GM18867 (cell line): ENCODE measurements around the gene SLC43A1.
"Not testable (repeated sequence)": the region's sequence is repeated elsewhere in the genome, so short reads cannot be mapped to it uniquely, and the experiment has no call there.

Experiments used
- ATAC-seq: cut with Tn5 transposase; IDR thresholded peaks from one replicate; pipeline ENCODE4 v1.9.1; 2021; ENCODE audit warnings: mild to moderate bottlenecking, moderate library complexity; ENCODE audit not compliant: unreplicated experiment

The SLC43A1 gene

GRCh38 chr11:57515332-57516060 is at the start of gene SLC43A1:
Gene SLC43A1, minus strand, starts transcription at chr11:57515702. Its CDS starts 1,591 bp downstream, at chr11:57514111.
- peak; percentile 49 for ATAC-seq

GRCh38 chr11:57562596-57562995 is 47.1 kb upstream of the SLC43A1 start:
- ATAC-seq: no peak

- ATAC-seq: no peak
Observed at GRCh38 chr11:57560146-57560545, 44.6 kb upstream of the SLC43A1 start.

GRCh38 chr11:57556041-57556440 is 40.5 kb upstream of the SLC43A1 start:
- no peak for ATAC-seq

- no peak for ATAC-seq
Observed at GRCh38 chr11:57555393-57555792, 39.9 kb upstream of the SLC43A1 start.

- ATAC-seq: no peak
Observed at GRCh38 chr11:57552479-57552878, 37.0 kb upstream of the SLC43A1 start.

GRCh38 chr11:57551941-57552340 is 36.4 kb upstream of the SLC43A1 start:
- ATAC-seq: no peak

- ATAC-seq: no peak
Observed at GRCh38 chr11:57549983-57550382, 34.5 kb upstream of the SLC43A1 start.

- ATAC-seq: peak; percentile 82
Observed at GRCh38 chr11:57547854-57548377, 32.4 kb upstream of the SLC43A1 start.

- ATAC-seq: peak; percentile 54
Observed at GRCh38 chr11:57546869-57547475, 31.5 kb upstream of the SLC43A1 start.

- ATAC-seq: no peak
Observed at GRCh38 chr11:57546451-57546850, 30.9 kb upstream of the SLC43A1 start.

GRCh38 chr11:57545883-57546282 is 30.4 kb upstream of the SLC43A1 start:
- no peak for ATAC-seq

- no peak for ATAC-seq
Observed at GRCh38 chr11:57544566-57544965, 29.1 kb upstream of the SLC43A1 start.

- ATAC-seq: no peak
Observed at GRCh38 chr11:57543593-57543992, 28.1 kb upstream of the SLC43A1 start.

- no peak for ATAC-seq
Observed at GRCh38 chr11:57542582-57542981, 27.1 kb upstream of the SLC43A1 start.

GRCh38 chr11:57541169-57541568 is 25.7 kb upstream of the SLC43A1 start:
- ATAC-seq: no peak

- no peak for ATAC-seq
Observed at GRCh38 chr11:57539342-57539741, 23.8 kb upstream of the SLC43A1 start.

- ATAC-seq: no peak
Observed at GRCh38 chr11:57536947-57537619, 21.6 kb upstream of the SLC43A1 start, which contains the start of gene SMTNL1. Gene SMTNL1, plus strand, starts transcription at chr11:57537595. Its CDS starts 5,048 bp downstream, at chr11:57542643.

GRCh38 chr11:57534449-57534848 is 18.9 kb upstream of the SLC43A1 start:
- ATAC-seq: not testable (repeated sequence)

GRCh38 chr11:57530596-57531507 is 15.3 kb upstream of the SLC43A1 start, which contains the start of gene TIMM10:
Gene TIMM10, minus strand, starts transcription at chr11:57530754. Its CDS starts 565 bp downstream, at chr11:57530189.
- peak; percentile 98 for ATAC-seq
